ENCODE results near the gene FOXO6. TPM values are rescaled to one million over a fixed set of nuclear protein-coding genes. Genes with fewer than 3 reads are reported as not detected.

FOXO6 gene
- total RNA-seq, 1 donor from 2014 or later: 2.1 TPM

- Histone ChIP-seq H3K27me3 (ENCODE audit: low read depth) (peaks cover 14% of the 10 kb centered on the region), H3K9me3 (replicated peaks) (no peaks in the 10 kb centered on the region), H3K4me1 (peaks cover 37% of the 10 kb centered on the region), H3K4me3 (no peak overlapping the region), H3K27ac (replicated peaks) (no peak overlapping the region), H3K36me3 (no peaks in the 10 kb centered on the region)
- no peak for TF ChIP-seq CTCF (IDR thresholded peaks at IDR 0.05; ENCODE audit: borderline replicate concordance)
- DNase-seq: no peak
- intact Hi-C loops (cut with micrococcal nuclease): no loop called here
These were observed 69.3 kb downstream of the FOXO6 start for GRCh38 chr1:41430582-41430981.

- peaks cover 17% of the 10 kb centered on the region for H3K27me3 ChIP-seq (ENCODE audit: low read depth)
- no peak for TF ChIP-seq CTCF (IDR thresholded peaks at IDR 0.05; ENCODE audit: borderline replicate concordance)
- intact Hi-C loops (cut with micrococcal nuclease): no loop called here
- H3K4me1 ChIP-seq: peaks cover 44% of the 10 kb centered on the region
- no peaks in the 10 kb centered on the region for H3K36me3 ChIP-seq
- H3K9me3 ChIP-seq (replicated peaks): no peaks in the 10 kb centered on the region
- peak overlapping the region; percentile 90 for H3K27ac ChIP-seq (replicated peaks)
- H3K4me3 ChIP-seq: peak overlapping the region; percentile 5
- peak; percentile 31 for DNase-seq
These were observed 70.5 kb downstream of the FOXO6 start for GRCh38 chr1:41431490-41432350.

Other genes starting within 250 kb of the FOXO6 start
- 48.1 TPM for gene SCMH1, start 119.1 kb upstream of the FOXO6 start, total RNA-seq
- gene EDN2, start 123.2 kb downstream of the FOXO6 start, total RNA-seq: 0.47 TPM